Hypothalamus (tissue), 51 donors: ENCODE results near the gene MS4A7.

Experiments used
- DNase-seq, 51 donors: peaks; one replicate each; lab custom pipeline; 2025; lab: John Stamatoyannopoulos, UW

MS4A7 gene

GRCh38 chr11:60370252-60370810 lies 8.0 kb upstream of the MS4A7 start:
- no peak for DNase-seq

- DNase-seq, result no peak
These were observed 7.5 kb upstream of the MS4A7 start for GRCh38 chr11:60370811-60371298.

DNA sequence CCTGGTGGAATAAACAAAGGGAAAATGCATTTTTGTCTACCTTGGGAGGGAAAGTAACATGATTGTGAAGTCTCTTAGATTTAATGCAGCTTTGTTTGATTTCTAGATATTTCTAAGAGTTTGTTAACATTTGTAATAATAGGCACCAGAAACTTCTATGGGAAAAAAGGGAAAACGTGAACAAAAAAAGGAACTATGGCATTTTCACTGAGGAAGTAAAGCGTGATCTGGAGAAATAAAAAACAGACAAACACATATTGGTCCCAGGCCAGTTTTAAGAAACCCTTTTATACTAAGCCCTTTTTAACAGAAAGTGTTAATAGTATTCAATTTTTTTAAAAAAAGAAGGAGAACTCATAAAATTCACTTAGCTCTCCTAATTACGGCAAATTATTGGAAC lies 6.9 kb upstream of the MS4A7 start:
- no peak for DNase-seq

- DNase-seq, result no peak
These were observed 6.5 kb upstream of the MS4A7 start for GRCh38 chr11:60371854-60372253.

DNA sequence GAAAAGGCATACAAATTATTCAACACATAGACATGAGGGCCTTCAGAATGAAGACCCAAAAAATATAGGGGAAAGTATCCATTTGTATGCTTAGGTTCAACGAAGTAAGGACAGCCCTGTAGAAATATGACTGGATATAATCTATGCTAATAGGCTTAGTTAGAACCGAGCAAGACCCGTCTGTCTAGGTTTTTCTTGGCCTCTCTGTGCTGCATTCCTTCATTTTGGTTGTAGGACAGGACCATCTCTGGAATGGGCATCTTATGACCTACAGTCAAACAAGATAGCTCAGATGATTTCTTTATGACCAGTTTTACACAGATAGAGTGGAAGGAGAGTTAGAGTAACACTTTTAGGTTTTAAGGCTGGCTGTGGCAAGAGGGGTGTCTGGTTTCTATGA lies 5.6 kb upstream of the MS4A7 start:
- DNase-seq, result no peak

DNA sequence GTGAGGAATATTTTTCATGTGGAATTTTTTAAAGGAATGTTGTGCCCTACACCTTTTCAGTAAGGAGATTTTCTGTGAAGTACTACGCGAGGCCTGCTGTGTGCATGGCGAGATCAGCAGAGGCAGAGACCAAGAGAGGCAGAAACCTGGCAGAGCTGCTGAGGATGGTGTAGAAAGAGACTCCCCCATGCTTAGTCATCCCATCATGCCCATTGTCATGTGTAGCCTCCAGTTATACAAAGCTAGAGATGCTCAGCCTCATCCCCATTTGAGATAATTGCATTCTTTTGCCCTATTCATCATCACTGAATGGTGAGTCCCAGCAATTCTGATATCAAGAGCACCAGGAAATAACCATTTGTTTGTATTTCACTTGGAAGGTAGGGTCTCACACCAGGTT lies 3.0 kb upstream of the MS4A7 start:
- DNase-seq, result no peak

DNA sequence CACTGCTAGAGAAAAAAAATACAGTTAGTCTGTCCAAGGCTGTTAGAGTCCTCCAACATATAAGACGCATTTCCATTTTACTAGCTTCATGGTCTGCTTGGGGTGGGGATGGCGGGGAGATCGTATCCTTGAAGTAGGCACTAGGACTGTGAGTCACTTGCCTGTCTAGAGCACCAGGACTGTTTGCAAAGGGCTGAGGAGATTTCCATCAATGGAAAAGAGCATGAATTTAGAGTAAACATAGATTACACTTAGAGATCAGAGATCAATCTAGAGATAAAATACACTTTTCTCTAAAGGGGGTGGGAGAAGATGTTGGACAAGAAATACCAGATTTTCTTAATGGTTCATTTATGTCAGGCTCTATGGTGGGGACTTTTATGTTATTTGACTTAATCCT lies 1.7 kb upstream of the MS4A7 start:
- no peak for DNase-seq

DNA sequence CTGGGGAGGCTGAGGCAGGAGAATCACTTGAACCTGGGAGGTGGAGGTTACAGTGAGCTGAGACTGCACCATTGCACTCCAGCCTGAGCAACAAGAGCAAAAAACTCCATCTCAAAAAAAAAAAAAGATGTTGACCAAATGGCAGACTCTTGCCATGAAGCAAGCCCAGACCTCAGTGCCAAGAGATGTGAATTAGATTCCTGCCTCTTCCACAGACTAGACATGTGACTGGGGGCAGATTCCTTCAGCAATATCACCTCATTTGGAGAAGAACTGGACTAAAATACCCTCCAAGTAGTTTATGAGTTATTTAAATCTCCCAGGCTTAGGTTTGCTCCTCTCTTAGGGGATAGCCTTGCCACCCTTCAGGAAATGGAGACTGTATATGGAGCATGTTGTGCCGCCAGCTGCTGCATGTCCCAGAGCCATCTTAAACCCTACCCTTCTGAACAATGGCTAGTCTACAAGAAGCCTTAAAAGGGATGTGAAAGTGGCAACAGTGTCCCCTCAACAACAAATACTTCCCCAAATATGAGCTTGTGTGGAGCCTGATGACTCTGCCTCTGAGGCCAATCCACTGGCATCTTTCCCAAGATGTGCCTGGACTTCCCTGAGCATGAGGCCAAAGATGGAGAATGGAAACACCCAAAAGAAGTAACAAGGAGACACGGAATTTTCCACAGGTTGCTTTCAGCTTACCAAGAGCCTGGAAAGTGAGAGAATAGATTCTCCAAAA lies 763 bp upstream of the MS4A7 start:
- DNase-seq, result peak in 23 of 51 donors; percentile 0 to 37 (median 10)

- DNase-seq, result no peak
These were observed 11.1 kb downstream of the MS4A7 start for GRCh38 chr11:60389279-60389910.

- no peak for DNase-seq
These were observed 12.1 kb downstream of the MS4A7 start for GRCh38 chr11:60390419-60390818.

GRCh38 chr11:60392361-60392760 lies 14.0 kb downstream of the MS4A7 start:
- no peak for DNase-seq

- no peak for DNase-seq
These were observed 14.7 kb downstream of the MS4A7 start for GRCh38 chr11:60393016-60393415.

- no peak for DNase-seq
These were observed 16.5 kb downstream of the MS4A7 start for GRCh38 chr11:60394666-60395380.

GRCh38 chr11:60396382-60396781 lies 18.1 kb downstream of the MS4A7 start, which contains the start of gene MS4A14:
TSS of gene MS4A14 (plus strand) at chr11:60396459. CDS start at chr11:60396579, 120 bp downstream.
- DNase-seq, result no peak

DNA sequence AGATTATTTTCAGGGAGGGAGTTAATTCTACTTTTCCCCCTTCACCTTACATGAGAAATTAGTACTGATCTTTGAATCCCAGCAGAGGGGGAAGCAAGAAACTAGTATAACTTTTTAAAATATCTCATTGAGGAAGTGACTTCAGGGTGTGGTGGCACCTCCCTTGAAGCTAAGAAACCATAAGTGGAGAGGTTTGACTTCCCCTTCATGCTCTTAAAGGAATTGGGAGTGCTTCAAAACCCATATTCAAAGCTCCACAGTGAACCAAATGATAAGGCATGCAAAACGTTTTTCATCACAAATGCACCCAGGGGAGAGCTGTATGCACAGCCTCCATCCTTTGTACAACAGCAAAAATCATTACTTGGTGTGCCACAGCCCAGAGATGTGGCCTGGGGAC lies 18.5 kb downstream of the MS4A7 start:
- no peak for DNase-seq

GRCh38 chr11:60420015-60420414 lies 41.7 kb downstream of the MS4A7 start:
- DNase-seq, result no peak

DNA sequence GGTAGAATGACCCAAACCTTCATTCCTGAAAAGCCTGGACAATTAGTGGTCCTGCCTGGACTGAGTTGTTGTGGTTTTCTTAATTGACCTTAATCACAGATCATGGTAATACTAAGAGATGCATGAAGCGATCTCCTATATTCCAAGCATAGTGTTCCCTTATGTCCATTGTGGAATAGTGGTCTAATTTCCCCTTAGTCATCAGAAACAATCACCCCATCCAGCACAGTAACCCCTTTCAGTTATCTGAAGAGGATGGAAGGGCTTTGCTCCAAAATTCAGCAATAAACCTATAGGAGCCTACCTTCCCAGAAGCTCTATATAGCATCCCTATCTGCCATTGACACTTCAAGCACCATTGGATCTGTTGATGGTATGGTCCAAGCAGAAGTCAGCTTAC lies 44.3 kb downstream of the MS4A7 start:
- no peak for DNase-seq

- no peak for DNase-seq
These were observed 50.2 kb downstream of the MS4A7 start for GRCh38 chr11:60428517-60428916.

- no peak for DNase-seq
These were observed 50.9 kb downstream of the MS4A7 start, which contains the start of gene MS4A5 for GRCh38 chr11:60429272-60429671. TSS of gene MS4A5 (plus strand) at chr11:60429572. CDS start at chr11:60429675, 103 bp downstream.

DNA sequence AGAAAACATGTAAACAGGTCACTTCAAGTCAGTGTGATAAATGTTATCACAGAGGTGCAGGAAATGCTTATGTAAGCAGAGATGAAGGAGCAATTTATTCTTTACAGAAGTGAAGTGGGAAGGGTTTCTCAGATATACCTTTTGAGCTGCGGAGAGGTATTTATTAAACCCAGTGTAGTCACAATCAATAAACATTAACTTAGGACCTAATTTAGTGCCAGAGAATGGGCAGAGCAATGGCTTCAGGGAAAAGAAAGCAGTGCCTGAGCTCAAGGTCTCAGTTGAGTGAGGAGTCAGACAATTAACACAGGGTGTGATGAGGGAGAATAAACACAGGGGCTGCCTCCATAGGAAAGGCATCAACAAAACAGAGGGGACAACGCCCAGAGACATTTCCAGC lies 52.9 kb downstream of the MS4A7 start:
- no peak for DNase-seq

DNA sequence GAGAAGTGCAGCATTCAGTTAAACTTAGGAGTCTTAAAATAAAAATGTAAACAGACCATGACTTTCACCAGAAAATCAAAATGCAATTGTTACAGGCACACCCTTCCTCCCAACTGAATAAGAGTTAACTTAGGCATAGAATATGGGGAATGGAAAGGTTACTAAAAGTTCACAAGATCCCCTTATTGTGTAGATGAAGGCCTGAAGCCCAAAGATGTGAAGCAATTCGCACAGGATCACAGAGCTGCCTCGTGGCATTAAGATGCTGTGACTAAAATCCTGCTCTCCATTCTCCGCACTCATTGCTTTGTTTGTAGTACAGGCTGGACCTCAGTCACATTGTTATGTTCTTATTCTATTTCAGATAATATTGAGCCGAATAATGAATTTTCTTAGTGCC lies 55.1 kb downstream of the MS4A7 start:
- no peak for DNase-seq
